HepG2 (cell line): ENCODE data around the gene MIA3. TPM values are rescaled to one million over a fixed set of nuclear protein-coding genes. Genes with fewer than 3 reads are reported as not detected.
A peak's percentile ranks its signal among the peaks of the same experiment; 100 is the strongest.

Experiments used
- BCL6 ChIP-seq: IDR thresholded peaks from 2 replicates; pipeline ENCODE4 v1.6.1; 2016; ENCODE audit warnings: missing genetic modification reagents, missing compliant biosample characterization
- CBX2 ChIP-seq, 2 experiments: fragments of 200-600 bp in 1 of 2; sonication (generic); formaldehyde crosslinking in 1 of 2; IDR thresholded peaks; 2 replicates each; pipeline versions ENCODE4 v1.7.0 to v1.8.1; 2018 to 2022; ENCODE audit warnings: low read depth in 2 of 2, low read length in 1 of 2, mild to moderate bottlenecking in 1 of 2, missing genetic modification reagents in 1 of 2
- DMAP1 ChIP-seq: IDR thresholded peaks from 2 replicates; pipeline ENCODE4 v1.6.1; 2016
- ELF3 ChIP-seq: IDR thresholded peaks from 2 replicates; pipeline ENCODE4 v1.6.1; 2016; ENCODE audit warnings: missing genetic modification reagents, missing compliant biosample characterization
- IRF2 ChIP-seq: IDR thresholded peaks from 2 replicates; pipeline ENCODE4 v1.6.1; 2018; ENCODE audit warnings: missing genetic modification reagents, missing compliant biosample characterization
- KLF11 ChIP-seq: IDR thresholded peaks from 2 replicates; pipeline ENCODE4 v1.6.1; 2016; ENCODE audit warnings: missing compliant biosample characterization
- MBNL3 ChIP-seq: fragments of 250-450 bp; sonication (Bioruptor Pico); conservative IDR thresholded peaks from 2 replicates; pipeline ENCODE4 v1.8.0; 2022; ENCODE audit warnings: mild to moderate bottlenecking, inconsistent platforms
- NFRKB ChIP-seq: fragments of 450-650 bp; IDR thresholded peaks from 2 replicates; pipeline ENCODE4 v1.6.1; 2017
- NR2F2 ChIP-seq: IDR thresholded peaks from 2 replicates; pipeline ENCODE4 v1.6.1; 2012; ENCODE audit warnings: low read depth, inconsistent platforms, borderline replicate concordance
- SATB2 ChIP-seq: sonication (generic); formaldehyde crosslinking; IDR thresholded peaks from 2 replicates; pipeline ENCODE4 v1.5.0; 2020; ENCODE audit warnings: missing genetic modification reagents
- XRCC5 ChIP-seq: fragments of 200-400 bp; formaldehyde crosslinking; optimal IDR thresholded peaks from 2 replicates; pipeline ENCODE3; 2017; ENCODE audit warnings: mild to moderate bottlenecking, low read length
- ZBTB7A ChIP-seq: sonication (generic); formaldehyde crosslinking; IDR thresholded peaks from 2 replicates; pipeline ENCODE4 v1.8.0; 2022; ENCODE audit warnings: mild to moderate bottlenecking, missing genetic modification reagents
- ZNF10 ChIP-seq: sonication (generic); formaldehyde crosslinking; IDR thresholded peaks from 2 replicates; pipeline ENCODE4 v1.4.0; 2020; ENCODE audit warnings: mild to moderate bottlenecking, low read depth, missing genetic modification reagents, borderline replicate concordance
- ZNF24 ChIP-seq: fragments of 450-650 bp; IDR thresholded peaks from 2 replicates; pipeline ENCODE4 v1.6.1; 2017; ENCODE audit warnings: antibody characterized with exemption, mild to moderate bottlenecking
- ZNF570 ChIP-seq: sonication (generic); formaldehyde crosslinking; IDR thresholded peaks from 2 replicates; pipeline ENCODE4 v1.4.0; 2020; ENCODE audit warnings: mild to moderate bottlenecking, missing genetic modification reagents, borderline replicate concordance
- ZNF776 ChIP-seq: sonication (generic); formaldehyde crosslinking; IDR thresholded peaks from 2 replicates; pipeline ENCODE4 v1.4.0; 2020; ENCODE audit warnings: mild to moderate bottlenecking, missing genetic modification reagents
- ZNF83 ChIP-seq: sonication (generic); formaldehyde crosslinking; IDR thresholded peaks from 2 replicates; pipeline ENCODE4 v1.4.0; 2020; ENCODE audit warnings: missing genetic modification reagents, mild to moderate bottlenecking, borderline replicate concordance
- polyA plus RNA-seq, 8 experiments: library from polyadenylated mRNA; depleted of rRNA in 3 of 8; stranded (reverse) in 7 of 8; unstranded in 1 of 8; fragments of >200 nt; fragmentation: Illumina TruSeq in 4 of 8; extraction: Trizol in 4 of 8; gene quantifications; 2 replicates each; pipeline versions ENCODE4 v1.2.1 to v1.2.3, GENCODE V29; 2011 to 2016; ENCODE audit warnings: low read depth in 4 of 8, missing spikeins in 1 of 8, mixed read lengths in 1 of 8; ENCODE audit not compliant: insufficient read depth in 1 of 8
- total RNA-seq, 5 experiments: library from RNA; depleted of rRNA; stranded (reverse); fragments of >200 nt; fragmentation: Illumina TruSeq; extraction: Trizol; gene quantifications; 2 replicates each; pipeline ENCODE4 v1.2.3, GENCODE V29; 2016; ENCODE audit warnings: low read depth in 1 of 5
- TF ChIP-seq, protein P1 (sequence below): sonication (generic); formaldehyde crosslinking; IDR thresholded peaks from 2 replicates; pipeline ENCODE4 v1.4.0; 2020; ENCODE audit warnings: mild to moderate bottlenecking, missing genetic modification reagents, borderline replicate concordance
- TF ChIP-seq, protein P2 (sequence below): sonication (generic); formaldehyde crosslinking; conservative IDR thresholded peaks from 2 replicates; pipeline ENCODE4 v1.4.0; 2020; ENCODE audit warnings: missing genetic modification reagents
- TF ChIP-seq, protein P3 (sequence below): sonication (generic); formaldehyde crosslinking; IDR thresholded peaks from 2 replicates; pipeline ENCODE4 v1.4.0; 2020; ENCODE audit warnings: missing genetic modification reagents, mild to moderate bottlenecking, borderline replicate concordance

MIA3 gene
- total and polyA plus RNA-seq, 2 of the 13 experiments (the other 11 are each of a cell fraction or from before 2014, with no cell fraction given) = 45.6 to 48.7 TPM

DNA sequence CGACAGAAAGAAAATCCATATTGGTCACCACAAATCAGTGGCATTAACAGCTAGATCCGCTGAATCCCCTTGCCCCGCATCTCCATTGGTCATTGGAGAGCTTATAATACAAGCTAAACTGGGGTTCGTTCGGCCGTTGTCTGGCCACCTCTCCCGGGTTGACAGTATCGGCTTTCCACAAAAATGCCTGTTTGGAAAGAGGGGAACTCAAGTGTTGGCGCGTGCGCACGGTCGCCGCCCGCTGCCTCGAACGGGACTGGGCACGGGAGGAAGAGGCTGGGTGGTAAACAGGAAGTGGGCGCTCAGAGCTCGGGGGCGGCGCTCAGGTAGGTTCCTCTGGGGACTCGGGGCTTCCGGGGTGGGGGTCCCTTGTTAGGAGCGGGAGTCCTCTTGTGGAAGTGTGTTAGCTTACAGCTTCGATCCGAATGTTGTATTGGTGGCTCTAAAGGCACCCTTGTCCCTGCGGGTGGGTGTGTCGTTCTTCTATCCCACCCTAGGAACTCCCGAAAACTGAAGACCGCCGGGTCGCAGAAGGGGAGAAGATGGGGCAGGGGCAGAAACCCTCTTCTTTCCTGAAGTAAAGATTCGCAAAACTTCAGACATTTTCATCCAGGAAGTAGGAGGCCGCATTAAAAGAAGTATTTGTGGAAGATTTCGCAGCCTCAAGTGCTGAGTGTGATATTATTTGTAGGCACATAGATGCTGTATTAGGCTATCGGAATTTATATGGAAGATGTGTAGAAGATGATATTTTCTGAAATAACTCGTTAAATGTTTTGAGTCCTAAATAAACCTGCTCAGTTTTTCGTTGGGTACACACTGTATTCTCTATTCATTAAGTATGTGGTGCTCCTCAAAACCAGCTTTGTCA is 95.4 kb downstream of the MIA3 start (continued):
- TF ChIP-seq CBX2 (IDR thresholded peaks at IDR 0.05; ENCODE audit: low read depth, low read length) (no peak), CBX2 (CRISPR knock-in tag; IDR thresholded peaks at IDR 0.05; ENCODE audit: low read depth) (no peak), MBNL3 (CRISPR knock-in tag) (no peak), NFRKB (no peak), SATB2 (CRISPR knock-in tag) (no peak), KLF11 (no peak), IRF2 (CRISPR knock-in tag) (peak; percentile 69), ELF3 (CRISPR knock-in tag) (peak; percentile 87), ZNF83 (no peak), ZNF24 (no peak), XRCC5 (peak; percentile 86), ZBTB7A (CRISPR knock-in tag) (0 out of 2 replicates have a peak, but pooled peaks have one; percentile 32), DMAP1 (CRISPR knock-in tag) (0 out of 2 replicates have a peak, but pooled peaks have one; percentile 20), ZNF570 (CRISPR knock-in tag) (no peak), ZNF10 (CRISPR knock-in tag) (no peak), ZNF776 (CRISPR knock-in tag) (no peak), BCL6 (peak; percentile 3; the same call in 1 of the 2 replicates), NR2F2 (no peak)
- TF ChIP-seq, protein P1, sequence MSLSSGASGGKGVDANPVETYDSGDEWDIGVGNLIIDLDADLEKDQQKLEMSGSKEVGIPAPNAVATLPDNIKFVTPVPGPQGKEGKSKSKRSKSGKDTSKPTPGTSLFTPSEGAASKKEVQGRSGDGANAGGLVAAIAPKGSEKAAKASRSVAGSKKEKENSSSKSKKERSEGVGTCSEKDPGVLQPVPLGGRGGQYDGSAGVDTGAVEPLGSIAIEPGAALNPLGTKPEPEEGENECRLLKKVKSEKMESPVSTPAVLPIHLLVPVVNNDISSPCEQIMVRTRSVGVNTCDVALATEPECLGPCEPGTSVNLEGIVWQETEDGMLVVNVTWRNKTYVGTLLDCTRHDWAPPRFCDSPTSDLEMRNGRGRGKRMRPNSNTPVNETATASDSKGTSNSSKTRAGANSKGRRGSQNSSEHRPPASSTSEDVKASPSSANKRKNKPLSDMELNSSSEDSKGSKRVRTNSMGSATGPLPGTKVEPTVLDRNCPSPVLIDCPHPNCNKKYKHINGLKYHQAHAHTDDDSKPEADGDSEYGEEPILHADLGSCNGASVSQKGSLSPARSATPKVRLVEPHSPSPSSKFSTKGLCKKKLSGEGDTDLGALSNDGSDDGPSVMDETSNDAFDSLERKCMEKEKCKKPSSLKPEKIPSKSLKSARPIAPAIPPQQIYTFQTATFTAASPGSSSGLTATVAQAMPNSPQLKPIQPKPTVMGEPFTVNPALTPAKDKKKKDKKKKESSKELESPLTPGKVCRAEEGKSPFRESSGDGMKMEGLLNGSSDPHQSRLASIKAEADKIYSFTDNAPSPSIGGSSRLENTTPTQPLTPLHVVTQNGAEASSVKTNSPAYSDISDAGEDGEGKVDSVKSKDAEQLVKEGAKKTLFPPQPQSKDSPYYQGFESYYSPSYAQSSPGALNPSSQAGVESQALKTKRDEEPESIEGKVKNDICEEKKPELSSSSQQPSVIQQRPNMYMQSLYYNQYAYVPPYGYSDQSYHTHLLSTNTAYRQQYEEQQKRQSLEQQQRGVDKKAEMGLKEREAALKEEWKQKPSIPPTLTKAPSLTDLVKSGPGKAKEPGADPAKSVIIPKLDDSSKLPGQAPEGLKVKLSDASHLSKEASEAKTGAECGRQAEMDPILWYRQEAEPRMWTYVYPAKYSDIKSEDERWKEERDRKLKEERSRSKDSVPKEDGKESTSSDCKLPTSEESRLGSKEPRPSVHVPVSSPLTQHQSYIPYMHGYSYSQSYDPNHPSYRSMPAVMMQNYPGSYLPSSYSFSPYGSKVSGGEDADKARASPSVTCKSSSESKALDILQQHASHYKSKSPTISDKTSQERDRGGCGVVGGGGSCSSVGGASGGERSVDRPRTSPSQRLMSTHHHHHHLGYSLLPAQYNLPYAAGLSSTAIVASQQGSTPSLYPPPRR (CRISPR knock-in tag) = no peak
- TF ChIP-seq, protein P2, sequence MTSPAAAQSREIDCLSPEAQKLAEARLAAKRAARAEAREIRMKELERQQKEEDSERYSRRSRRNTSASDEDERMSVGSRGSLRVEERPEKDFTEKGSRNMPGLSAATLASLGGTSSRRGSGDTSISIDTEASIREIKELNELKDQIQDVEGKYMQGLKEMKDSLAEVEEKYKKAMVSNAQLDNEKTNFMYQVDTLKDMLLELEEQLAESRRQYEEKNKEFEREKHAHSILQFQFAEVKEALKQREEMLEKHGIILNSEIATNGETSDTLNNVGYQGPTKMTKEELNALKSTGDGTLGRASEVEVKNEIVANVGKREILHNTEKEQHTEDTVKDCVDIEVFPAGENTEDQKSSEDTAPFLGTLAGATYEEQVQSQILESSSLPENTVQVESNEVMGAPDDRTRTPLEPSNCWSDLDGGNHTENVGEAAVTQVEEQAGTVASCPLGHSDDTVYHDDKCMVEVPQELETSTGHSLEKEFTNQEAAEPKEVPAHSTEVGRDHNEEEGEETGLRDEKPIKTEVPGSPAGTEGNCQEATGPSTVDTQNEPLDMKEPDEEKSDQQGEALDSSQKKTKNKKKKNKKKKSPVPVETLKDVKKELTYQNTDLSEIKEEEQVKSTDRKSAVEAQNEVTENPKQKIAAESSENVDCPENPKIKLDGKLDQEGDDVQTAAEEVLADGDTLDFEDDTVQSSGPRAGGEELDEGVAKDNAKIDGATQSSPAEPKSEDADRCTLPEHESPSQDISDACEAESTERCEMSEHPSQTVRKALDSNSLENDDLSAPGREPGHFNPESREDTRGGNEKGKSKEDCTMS = no peak
- TF ChIP-seq, protein P3, sequence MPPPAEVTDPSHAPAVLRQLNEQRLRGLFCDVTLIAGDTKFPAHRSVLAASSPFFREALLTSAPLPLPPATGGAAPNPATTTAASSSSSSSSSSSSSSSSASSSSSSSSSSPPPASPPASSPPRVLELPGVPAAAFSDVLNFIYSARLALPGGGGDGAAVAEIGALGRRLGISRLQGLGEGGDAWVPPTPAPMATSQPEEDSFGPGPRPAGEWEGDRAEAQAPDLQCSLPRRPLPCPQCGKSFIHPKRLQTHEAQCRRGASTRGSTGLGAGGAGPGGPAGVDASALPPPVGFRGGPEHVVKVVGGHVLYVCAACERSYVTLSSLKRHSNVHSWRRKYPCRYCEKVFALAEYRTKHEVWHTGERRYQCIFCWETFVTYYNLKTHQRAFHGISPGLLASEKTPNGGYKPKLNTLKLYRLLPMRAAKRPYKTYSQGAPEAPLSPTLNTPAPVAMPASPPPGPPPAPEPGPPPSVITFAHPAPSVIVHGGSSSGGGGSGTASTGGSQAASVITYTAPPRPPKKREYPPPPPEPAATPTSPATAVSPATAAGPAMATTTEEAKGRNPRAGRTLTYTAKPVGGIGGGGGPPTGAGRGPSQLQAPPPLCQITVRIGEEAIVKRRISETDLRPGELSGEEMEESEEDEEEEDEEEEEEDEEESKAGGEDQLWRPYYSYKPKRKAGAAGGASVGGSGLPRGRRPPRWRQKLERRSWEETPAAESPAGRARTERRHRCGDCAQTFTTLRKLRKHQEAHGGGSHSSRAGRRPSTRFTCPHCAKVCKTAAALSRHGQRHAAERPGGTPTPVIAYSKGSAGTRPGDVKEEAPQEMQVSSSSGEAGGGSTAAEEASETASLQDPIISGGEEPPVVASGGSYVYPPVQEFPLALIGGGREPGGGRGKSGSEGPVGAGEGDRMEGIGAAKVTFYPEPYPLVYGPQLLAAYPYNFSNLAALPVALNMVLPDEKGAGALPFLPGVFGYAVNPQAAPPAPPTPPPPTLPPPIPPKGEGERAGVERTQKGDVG = no peak
